CD4-positive, alpha-beta T cell treated with Interleukin-6 at 100 ng/mL for 8 hours (primary cell): ENCODE results near the gene GSTA4.
"Not testable (repeated sequence)": the region's sequence is repeated elsewhere in the genome, so short reads cannot be mapped to it uniquely, and the experiment has no call there.

Source experiments
- DNase-seq: peaks from one replicate; pipeline ENCODE4 v3.0.0-alpha.2; 2020; ENCODE audit warnings: mixed read lengths, low spot score

Gene GSTA4

DNA sequence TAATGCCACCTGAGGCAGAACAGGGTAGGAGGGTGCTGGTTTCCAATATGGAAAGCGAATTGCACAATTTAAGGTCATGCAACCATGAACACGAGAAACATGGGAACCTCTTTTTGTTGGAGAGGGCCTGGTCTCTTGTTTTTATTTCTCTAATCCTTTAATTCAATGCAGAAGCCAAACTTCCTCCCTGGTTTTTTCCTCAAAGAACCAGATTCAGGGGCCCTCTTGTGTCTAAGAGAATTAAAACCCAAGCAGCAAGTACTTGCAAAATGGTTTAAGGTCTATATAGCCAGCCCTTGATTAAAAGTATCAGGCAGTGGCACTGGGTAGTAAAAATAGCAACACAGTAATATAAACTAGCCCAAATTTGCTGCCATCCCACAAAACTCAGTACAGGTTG is 19.5 kb downstream of the GSTA4 start:
- no peak for DNase-seq

DNA sequence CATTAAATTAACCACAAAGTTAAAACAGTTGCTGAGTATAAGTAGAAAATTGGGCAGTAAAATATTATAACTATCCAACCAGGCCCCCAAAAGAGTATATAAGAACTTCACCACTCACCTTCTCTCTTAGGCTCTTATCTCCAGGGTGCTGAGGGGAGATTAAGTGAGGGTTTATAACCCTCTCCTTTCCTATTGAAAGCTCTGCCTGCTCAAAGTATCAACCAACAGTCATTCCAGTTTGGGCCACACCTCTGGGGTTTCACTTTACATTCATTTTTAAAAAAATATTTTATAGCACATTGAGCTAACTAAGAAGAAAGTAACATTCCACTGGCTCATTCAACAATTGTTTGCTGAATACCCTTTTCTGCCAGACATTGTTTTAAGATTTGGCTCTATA is 22.1 kb downstream of the GSTA4 start:
- DNase-seq, result no peak

DNA sequence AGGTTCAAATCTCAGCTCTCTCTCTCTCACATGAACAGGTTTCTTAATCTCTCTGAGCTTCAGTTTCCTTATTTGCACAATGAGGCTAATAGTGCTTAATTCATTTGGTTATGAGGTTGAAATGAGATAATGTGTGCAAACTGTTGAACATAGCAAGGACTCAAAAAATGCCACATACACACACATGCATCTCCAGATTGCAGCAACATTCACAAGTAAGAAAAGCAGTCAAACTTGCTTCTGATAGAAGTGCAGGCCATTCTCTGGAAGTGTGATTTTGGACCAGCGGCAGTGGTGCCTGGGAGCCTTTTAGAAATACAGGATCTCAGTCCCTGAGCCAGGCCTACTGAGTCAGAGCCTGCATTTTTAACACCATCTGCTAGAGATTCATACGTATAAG is 25.7 kb downstream of the GSTA4 start:
- no peak for DNase-seq

DNA sequence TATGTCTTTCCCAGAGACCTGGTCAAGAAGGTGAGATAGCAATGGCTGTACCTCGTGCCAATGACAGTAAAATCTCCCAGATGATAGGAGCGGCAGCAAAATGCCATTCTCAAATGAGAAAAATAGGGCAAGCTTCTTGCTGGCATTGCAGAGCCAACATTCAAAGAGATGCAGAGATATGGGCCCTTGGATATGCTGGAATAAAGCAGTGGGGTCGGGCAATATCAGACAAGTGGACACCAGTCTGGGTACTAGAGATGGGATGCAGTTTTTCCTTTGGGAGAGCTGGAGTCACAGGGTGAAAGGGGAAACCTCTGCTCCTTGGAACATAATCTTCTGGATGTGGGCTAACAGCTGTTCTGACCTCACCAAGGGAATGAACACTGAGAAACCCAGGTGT is 29.0 kb downstream of the GSTA4 start:
- no peak for DNase-seq

DNA sequence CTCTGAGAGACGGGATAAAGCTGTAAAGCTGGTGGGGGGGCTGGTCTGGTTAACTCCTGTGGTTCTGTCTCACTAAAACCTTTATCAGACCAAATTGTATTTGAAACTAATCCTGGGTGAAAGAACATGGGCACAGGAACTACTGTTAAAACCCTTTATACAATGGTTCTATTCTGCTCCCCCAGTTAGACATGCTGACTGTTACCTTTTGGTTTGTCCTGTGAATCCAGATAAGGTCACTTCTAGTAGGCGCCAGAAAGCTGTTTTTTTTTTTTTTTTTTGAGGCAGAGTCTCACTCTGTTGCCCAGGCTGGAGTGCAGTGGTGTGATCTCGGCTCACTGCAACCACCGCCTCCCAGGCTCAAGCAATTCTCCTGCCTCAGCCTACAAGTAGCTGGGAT is 29.7 kb downstream of the GSTA4 start:
- DNase-seq, result no peak

DNA sequence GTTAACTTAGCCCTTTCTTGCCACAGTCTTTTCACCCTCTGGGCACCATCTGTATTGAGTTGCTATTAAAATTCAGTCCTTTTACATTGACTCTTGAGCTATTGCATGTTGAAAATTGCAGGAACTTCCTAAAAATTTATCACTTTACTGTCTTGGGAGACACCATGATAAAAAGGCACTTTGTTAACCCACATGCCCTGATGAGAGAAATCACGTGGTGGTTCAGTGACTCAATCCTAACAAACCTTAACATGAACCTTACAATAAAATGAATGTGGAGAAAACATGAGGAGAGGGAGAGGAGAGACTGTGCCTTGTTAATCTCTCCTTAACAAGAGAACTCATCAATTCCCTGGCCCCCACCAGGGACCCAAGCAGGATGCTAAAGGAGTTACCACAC is 30.8 kb downstream of the GSTA4 start:
- DNase-seq, result no peak

DNA sequence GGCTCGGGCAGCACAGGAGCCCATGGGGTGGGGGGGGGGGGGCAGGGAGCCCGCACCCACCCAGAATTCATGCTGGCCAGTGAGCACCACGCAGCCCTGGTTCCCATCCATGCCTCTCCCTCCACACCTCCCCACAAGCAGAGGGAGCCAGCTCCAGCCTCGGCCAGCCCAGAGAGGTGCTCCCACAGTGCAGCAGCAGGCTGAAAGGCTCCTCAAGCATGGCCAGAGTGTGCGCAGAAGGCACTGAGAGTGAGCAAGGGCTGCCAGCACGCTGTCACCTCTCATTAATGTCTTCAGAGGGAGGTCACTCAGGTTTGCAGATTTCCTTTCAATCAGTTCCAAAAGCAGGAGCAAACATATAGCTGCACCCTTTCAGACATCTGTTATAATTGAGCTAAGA is 32.4 kb downstream of the GSTA4 start:
- no peak for DNase-seq

DNA sequence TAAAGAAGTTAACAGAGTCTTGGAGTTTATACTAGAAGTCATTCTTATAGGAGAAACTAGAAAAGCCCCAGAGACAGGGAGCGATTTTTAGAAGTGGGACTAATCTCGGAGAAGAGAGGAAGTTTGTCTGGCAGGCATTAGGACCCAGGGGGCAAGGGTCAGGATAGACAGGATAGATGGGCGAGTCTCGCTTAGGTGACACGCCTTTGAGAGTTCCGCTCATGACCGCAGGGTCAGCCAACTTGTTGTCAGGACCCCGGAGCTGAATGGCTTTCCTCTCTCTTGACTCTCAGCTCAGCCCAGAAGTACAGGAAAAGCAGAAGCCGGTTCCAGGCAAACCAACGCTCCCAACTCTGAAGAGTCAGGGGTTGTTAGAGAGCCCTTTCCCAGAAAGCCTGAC is 34.1 kb downstream of the GSTA4 start:
- DNase-seq, result not testable (repeated sequence)

DNA sequence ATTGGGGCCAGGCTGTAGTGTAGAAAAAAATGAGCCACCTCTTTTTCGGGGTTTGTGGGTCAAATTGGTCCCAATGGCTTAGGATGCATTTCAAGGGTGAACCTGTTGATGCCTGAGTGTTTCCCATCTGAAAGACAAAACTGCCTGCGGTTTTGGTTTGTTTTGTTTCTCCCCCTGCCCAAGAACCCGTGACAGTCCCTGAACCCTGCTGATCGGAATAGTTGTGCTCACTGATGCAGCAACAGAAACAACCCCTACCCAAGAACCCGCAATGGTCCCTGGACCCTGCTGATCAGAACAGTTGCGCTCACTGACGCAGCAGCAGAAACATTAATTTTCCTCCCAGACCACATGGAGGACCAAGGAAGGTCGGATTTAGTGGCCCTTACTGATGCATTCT is 34.9 kb downstream of the GSTA4 start:
- not testable (repeated sequence) for DNase-seq

DNA sequence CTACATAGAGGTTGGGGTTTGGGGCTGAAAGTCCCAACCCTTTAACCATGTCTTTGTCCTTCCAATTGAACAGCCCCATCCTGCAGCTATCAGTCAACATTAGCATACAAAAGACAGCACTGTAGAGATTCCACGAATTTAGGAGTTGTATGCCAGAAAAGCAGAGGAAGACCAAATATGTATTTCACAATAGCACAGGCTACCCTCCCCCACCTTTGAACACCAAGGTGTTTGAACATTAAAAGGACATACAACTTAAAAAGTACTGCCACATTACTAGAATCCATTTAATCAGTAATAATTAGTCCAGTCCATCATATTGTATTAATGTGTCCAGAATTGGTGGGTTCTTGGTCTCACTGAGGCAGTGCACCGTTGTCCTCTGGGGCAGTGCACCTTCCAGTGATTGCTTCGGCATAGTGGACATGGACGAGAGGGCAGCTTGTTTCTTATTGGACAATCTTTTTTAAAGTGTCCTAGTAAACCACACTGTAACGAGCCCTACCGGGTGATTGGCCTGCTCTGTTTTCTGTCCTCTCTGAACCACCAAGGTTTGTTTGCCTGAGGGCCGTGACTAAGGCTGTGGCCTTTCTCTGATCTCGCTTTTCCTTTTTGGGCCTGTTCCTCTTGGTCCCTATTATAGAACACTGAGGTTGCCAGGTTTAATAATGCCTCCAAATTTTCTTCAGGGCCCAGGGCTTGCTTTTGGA is 36.4 kb downstream of the GSTA4 start:
- DNase-seq, result no peak

DNA sequence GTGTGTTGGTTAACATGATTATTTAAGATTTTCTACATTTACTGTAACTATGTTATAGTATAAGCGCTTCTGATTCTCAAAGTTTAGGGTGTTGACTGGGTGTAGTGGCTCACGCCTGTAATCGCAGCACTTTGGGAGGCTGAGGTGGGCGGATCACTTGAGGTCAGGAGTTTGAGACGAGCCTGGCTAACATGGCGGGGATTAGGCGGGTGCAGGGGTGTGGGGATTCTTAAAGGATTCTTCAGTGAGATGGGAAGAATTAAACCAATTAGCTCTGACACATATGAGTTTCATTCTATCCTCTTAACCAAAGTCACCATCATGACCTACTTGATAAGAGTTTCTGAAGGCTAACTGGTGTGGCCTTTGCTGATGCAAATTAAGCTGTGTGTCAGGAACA is 39.2 kb downstream of the GSTA4 start:
- no peak for DNase-seq

DNA sequence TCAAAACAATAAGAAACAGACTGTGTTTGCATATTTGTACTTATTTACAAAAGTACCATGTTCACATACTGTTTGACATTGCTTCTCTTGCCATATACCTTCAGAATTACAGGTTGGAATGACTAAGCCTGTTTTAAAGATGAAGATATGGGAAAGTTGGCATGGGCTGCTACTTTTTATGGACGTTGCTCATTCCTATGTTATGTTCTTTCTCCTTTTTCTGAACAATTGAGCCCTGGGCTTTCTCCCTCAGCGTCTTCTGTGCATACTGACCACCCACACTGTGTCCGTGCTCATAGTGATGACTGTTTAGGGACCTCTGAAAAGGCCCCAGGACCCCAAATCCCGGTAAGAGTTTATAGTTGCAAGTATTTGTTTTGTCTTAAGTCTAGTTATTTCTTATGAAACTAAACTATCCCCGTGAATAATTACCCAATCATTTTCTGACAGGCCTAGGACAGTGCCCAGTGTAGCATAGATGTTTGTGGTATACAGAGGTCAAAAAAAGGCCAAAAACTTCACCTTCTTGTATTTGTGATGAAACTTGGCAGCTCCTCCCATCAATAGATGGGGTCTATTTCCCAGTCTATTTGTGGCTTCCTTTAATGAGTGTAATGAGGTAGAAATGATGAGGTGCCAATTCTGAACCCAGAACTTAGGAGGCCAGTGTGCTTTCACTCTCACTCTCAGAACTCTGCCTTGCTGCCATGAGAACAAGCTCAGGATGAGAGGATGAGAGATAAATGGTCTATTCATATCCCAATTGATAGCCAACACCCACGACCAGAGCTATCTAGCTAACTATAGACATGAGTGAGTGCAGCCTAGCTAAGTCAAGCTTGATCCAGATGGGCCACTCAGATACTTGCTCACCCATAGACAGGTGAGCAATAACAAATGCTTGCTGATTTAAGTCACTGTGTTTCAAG is 40.9 kb downstream of the GSTA4 start:
- no peak for DNase-seq

DNA sequence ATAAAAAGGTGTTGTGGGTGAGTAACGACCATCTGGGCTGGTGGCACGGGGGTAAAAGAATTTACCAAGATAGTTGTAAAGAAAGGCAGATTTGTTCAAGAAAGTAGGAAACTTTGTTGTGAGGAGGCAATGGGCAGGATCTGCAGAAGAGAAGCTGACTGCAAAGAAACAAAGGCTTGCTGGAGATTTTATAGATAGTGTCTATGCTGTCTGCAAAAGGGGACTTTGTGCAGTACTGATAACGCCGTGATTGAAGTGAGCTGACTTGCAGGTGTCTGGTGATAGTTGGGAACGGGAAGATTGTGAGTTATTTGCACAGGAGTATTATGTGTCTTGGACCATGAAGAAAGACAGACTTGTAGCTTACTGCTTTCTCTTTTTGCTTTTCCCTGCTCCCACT is 48.8 kb downstream of the GSTA4 start:
- DNase-seq, result no peak

DNA sequence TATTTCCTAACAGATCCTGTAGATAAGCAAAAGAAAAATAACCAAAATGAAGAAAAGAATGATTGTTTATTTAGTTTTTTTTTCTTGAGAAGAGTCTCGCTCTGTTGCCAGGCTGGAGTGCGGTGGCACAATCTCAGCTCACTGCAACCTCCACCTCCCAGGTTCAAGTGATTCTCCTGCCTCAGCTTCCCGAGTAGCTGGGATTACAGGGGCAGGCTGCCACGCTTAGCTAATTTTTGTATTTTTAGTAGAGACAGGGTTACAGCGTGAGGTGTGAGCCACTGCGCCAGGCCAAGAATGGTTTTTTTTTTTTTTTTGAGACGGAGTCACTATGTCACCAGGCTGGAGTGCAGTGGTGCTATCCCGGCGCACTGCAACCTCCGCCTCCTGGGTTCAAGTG is 52.3 kb downstream of the GSTA4 start:
- not testable (repeated sequence) for DNase-seq

DNA sequence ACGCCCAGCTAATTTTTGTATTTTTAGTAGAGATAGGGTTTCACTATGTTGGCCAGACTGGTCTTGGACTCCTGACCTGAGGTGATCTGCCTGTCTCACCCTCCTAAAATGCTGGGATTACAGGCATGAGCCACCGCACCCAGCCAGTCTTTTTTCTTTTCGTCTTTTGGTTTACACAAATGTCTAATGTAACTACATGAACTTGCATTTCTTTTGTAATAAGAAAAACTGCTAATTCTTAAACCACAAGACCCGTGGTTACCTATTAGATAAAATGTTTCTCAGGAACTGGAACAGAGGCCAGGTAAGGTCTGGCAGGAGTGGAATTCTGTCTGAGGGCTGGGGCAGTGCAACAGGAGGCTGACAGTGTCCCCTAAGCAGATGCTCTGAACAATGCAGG is 52.9 kb downstream of the GSTA4 start:
- no peak for DNase-seq

DNA sequence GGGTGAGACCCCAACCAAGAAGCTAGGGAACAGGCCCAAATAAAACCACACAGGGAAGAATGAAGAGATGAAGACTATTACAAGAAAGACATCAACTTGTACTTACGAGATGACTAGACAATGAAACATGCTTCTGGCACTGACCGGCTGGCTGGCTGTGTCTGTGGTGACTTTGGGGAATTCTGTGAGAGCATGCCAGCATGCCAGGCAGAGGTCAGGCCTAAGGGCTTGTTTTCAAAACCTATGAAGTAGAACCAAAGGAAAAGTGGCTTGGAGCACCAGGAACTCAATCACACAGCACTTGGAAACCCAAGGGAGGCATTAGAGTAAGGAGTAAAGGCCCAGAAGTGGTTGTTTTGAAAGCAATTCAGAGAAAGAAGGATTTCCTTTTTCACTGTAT is 57.2 kb downstream of the GSTA4 start:
- no peak for DNase-seq

DNA sequence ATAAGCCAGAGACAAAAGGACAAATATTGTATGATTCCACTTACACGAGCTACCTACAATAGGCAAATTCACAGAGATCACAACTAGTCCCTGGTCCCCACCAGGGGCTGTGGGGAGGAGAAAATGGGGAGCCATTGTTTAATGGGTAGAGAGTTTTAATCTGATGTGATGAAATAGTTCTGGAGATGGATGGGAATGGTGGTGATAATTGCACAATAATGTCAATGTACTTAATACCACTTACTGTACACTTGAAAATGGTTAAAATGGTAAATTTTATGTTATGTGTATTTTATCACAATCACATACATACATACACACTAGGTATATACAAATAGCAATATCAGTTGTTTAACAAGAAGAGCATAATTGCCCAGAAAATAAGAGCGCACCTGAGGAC is 61.3 kb downstream of the GSTA4 start:
- DNase-seq, result no peak

DNA sequence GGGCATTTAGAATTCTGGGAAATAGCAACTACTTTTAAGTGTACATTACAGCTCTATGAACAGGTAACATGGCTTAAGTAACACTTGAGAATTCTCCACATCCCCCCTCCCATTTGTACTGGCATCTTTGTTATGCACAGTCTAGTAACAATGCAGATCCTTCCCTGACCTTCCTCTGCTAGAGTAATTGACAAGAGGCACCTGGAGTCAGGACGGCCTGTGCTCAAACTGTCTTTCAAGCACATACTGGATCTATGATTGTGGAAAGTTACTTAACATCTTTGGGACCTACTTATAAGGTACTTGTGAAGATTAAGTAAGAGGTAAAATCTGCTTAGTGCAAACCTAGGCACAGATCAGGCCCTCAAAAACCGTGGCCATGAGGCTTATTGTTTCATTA is 63.7 kb downstream of the GSTA4 start:
- no peak for DNase-seq

DNA sequence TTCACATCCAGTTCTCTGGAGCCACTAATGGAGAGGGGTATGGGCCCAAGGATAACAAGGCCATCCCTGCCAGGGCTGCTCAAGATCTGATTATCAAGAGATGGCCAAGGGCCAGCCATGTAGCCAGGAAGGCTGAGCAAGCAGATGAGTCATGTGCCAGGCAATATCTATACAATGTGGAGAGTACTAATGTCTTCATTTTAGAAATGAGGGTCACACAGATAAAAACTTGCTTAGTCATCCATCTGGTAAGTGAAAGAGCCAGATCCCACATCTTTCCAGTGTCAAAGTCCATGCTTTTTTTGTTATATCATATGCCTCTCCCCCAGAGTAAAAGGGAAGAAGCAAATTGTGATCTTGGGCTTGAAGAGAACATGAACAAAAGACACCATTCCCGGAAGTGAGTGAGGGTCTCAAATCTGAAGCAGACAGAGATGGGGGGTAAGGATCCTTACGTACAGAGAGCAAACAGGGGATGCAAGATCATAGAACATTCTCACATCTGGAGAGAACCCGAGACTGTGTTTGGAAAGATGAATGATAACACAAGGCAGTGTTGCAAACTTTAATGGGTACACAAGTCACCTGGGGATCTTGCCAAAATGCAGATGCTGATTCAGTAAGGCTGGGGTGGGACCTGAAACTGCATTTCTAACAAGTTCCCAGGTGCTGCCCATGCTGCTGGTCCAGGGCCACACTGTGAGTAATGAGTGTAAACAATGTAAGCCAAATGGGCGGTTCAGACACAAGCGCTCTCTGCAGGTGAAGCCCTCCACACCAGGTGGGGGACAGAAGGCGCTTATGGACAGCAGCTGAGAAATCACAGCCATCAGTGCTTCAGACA is 65.5 kb downstream of the GSTA4 start:
- no peak for DNase-seq
